Smooth muscle cell of bladder (primary cell): ENCODE data around the gene ILDR2. TPM values are rescaled to one million over a fixed set of nuclear protein-coding genes. Genes with fewer than 3 reads are reported as not detected.

Experiments
- total RNA-seq: library from RNA; depleted of rRNA; stranded (reverse); fragments of >200 nt; gene quantifications from 2 replicates; pipeline ENCODE4 v1.2.3, GENCODE V29; 2014

Gene ILDR2, protein sequence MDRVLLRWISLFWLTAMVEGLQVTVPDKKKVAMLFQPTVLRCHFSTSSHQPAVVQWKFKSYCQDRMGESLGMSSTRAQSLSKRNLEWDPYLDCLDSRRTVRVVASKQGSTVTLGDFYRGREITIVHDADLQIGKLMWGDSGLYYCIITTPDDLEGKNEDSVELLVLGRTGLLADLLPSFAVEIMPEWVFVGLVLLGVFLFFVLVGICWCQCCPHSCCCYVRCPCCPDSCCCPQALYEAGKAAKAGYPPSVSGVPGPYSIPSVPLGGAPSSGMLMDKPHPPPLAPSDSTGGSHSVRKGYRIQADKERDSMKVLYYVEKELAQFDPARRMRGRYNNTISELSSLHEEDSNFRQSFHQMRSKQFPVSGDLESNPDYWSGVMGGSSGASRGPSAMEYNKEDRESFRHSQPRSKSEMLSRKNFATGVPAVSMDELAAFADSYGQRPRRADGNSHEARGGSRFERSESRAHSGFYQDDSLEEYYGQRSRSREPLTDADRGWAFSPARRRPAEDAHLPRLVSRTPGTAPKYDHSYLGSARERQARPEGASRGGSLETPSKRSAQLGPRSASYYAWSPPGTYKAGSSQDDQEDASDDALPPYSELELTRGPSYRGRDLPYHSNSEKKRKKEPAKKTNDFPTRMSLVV
- total RNA-seq = under 0.01 TPM in 2 replicates

DNA sequence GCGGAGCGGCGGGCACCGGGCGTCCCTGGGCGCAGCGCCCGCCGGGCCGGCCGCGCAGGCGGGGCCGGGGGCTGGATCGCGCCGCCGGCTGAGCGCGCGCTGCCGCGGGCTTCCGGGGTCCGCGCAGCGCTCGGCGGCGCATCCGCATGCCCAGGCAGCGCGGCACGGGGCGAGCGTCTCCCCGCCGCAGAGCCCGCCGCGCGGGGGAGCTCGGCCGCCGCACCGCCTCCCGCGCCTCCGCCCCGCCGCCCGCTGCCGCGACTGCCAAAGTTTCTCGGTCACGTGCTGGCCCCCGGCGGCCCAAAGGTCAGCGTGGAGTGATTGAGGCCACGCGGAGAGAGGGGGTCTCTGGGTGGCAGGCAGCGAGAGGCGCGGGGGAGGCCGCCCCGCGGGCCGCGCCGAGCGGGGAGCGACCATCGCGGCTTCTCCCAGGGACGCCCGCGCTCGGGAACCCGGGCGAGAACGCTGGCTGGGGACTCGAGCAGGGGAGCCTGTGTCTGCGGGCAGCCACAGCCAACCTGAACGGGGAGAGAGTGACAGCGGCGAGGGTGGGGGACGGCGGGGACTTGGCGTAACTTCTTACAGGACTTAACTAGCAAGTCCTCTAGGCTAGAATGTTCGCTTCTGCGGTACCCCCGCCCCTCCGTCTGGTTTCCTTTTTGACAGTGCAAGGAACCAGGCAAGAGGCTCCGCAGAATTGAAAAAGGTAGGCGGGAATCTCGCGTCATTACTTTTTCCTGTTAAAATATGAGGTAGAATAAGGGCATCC lies at the start of gene ILDR2:
Gene ILDR2, minus strand, starts transcription at position 180 of the 769 bp plus-strand sequence. CDS start 272 bp downstream, outside the sequence.

DNA sequence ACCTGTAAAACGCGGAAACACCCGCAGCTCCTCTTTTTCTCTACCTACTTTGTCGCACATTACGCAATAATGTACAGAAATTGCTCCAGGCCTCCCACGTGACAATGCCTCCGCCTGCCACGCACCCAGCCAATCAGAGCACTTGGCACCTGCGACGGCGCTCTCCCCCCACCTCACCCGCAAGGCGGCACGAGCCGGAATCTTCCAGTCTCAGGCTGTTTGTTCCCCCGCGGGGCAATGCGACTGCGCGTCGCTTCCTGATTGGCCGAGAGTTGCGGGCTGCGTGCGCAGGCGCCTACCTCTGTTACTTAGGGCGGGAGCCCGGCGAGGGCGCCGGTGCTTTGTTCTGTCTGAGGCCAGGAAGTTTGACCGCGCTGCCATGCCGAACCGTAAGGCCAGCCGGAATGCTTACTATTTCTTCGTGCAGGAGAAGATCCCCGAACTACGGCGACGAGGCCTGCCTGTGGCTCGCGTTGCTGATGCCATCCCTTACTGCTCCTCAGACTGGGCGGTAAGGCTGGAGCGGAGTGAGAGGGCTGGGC lies 13.7 kb upstream of the ILDR2 start, which contains the start of gene MAEL:
Gene MAEL, plus strand, starts transcription at position 307 of the 542 bp plus-strand sequence. Its CDS starts 73 bp downstream, at position 380.

GRCh38 chr1:166875734-166876539 lies 99.4 kb downstream of the ILDR2 start, which contains the start of gene TADA1:
TADA1 (minus strand) TSS chr1:166876264; CDS start chr1:166876233, 31 bp downstream.

Other genes with a start within 250 kb of the ILDR2 start
- gene POGK, start 136.1 kb downstream of the ILDR2 start, total RNA-seq = 15.6 and 18.1 TPM in 2 replicates
- gene TADA1, start 99.3 kb downstream of the ILDR2 start, total RNA-seq = 8.4 and 9.7 TPM in 2 replicates
- gene MAEL, start 13.7 kb upstream of the ILDR2 start, total RNA-seq = under 0.01 TPM in 1 of 2 replicates, not detected in the other
- gene GPA33, start 114.8 kb upstream of the ILDR2 start, total RNA-seq = not detected in 2 replicates
- not detected in 2 replicates for gene STYXL2, start 118.5 kb upstream of the ILDR2 start, total RNA-seq
- 2.4 and 2.8 TPM in 2 replicates for gene POU2F1, start 245.3 kb upstream of the ILDR2 start, total RNA-seq